SK-N-MC (cell line): ENCODE measurements around the gene C16orf95.

Experiments used
- EZH2 ChIP-seq: fragments of 200-600 bp; sonication (generic); IDR thresholded peaks from one replicate; pipeline ENCODE4 v1.6.1; 2017; ENCODE audit warnings: antibody characterized with exemption
- POLR2AphosphoS5 ChIP-seq: IDR thresholded peaks from 2 replicates; pipeline ENCODE4 v1.6.1; 2012; ENCODE audit warnings: mild to moderate bottlenecking, low read depth, low read length, borderline replicate concordance

DNA sequence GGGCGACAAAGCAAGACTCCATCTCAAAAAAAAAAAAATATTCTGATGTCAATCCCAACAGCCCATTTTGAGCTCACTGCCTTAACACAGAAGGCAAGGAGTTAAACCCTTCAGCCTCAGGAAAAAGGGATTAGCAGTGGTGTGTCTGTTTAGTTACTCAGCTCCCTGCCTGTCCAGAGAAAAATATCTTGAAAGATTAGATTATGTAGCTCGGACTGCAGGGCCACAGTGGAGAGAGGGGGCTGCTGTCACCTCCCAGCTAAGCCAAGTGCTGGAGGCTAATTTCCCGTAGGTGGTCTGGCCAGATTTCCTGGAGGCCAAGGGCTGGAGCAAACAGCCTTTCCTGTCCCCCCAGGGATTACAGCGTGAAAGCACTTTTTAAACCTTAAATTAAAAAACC lies 50.3 kb downstream of the C16orf95 start:
- TF ChIP-seq POLR2AphosphoS5 (no peak), EZH2 (no peak)
